ENCODE results near the gene SERPINI2.

DNA sequence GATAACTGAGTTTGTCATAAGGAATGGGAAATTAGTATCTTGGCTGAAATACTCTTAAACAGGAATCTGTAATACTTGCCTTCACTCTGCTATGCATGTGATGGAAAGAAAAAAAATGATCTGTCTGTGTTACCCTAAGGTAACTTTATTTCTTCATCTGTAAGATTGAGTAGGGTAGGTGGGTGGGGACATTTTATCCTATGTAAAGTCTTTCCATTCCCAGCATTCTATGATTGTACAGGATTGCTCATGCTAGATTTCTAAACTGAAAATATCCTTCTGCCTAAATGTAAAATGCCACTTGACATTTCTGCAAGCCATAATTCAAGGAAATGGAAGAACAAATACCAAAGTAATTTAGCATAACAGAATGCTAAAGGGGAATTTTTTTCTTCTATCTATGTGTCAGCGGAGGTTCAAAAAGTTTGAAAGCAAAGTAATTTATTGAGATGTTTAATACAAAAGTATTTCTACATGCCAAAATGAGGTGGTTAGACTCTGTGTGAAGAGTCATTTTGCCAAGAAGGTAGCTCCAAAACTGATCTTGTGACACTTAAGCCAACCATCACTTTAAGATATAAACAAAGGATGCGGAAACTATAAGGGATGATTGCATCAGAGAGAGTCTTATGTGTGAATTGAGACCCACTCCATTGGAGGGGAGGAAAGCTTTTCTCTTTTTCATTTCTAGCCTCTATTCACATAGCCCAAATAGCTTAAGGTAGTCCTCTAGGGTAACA, 46.6 kb upstream of the SERPINI2 start:
- TF ChIP-seq CTCF (conservative IDR thresholded peaks at IDR 0.05) (no peak), ZFX (IDR thresholded peaks at IDR 0.05) (no peak)
